H1 (cell line): ENCODE data around the gene KLRF1.

Experiments
- EP300 ChIP-seq, 2 experiments: IDR thresholded peaks; 1 replicate in 1 of 2; 2 replicates in 1 of 2; pipeline ENCODE4 v1.6.1; 2011 to 2012; ENCODE audit warnings: low read depth in 2 of 2, low read length in 2 of 2, mild to moderate bottlenecking in 2 of 2, borderline replicate concordance in 1 of 2, inconsistent platforms in 1 of 2, moderate library complexity in 1 of 2
- EZH2 ChIP-seq: fragments of 200-600 bp; sonication (generic); IDR thresholded peaks from 2 replicates; pipeline ENCODE4 v1.7.1; 2012; ENCODE audit warnings: low read depth, mild to moderate bottlenecking, moderate library complexity, low read length, inconsistent platforms; ENCODE audit not compliant: severe bottlenecking
- GABPA ChIP-seq: IDR thresholded peaks from 2 replicates; pipeline ENCODE4 v1.6.1; 2011; ENCODE audit warnings: mild to moderate bottlenecking, low read length, moderate library complexity, borderline replicate concordance; ENCODE audit not compliant: insufficient read depth
- JUN ChIP-seq: IDR thresholded peaks from 2 replicates; pipeline ENCODE4 v1.6.1; 2011; ENCODE audit warnings: low read depth, mild to moderate bottlenecking, improper control_type of control experiment, low read length
- POLR2A ChIP-seq, 2 experiments: IDR thresholded peaks; 1 replicate in 1 of 2; 2 replicates in 1 of 2; pipeline ENCODE4 v1.6.1; 2011; ENCODE audit warnings: low read depth in 2 of 2, low read length in 2 of 2, mild to moderate bottlenecking in 2 of 2; ENCODE audit errors: control extremely low read depth in 1 of 2
- POLR2AphosphoS5 ChIP-seq: IDR thresholded peaks from 2 replicates; pipeline ENCODE4 v1.6.1; 2011; ENCODE audit warnings: low read depth, low read length
- SIX5 ChIP-seq: IDR thresholded peaks from 2 replicates; pipeline ENCODE4 v1.6.1; 2011; ENCODE audit warnings: mild to moderate bottlenecking, low read depth, low read length
- TAF1 ChIP-seq: IDR thresholded peaks from 2 replicates; pipeline ENCODE4 v1.6.1; 2011; ENCODE audit warnings: mild to moderate bottlenecking, low read depth, low read length
- YY1 ChIP-seq: IDR thresholded peaks from 2 replicates; pipeline ENCODE4 v1.6.1; 2011; ENCODE audit warnings: low read depth, mild to moderate bottlenecking, low read length
- TF ChIP-seq, protein P1 (sequence below), 3 experiments: IDR thresholded peaks; 1 replicate in 2 of 3; 2 replicates in 1 of 3; pipeline versions ENCODE4 v1.5.1 to v1.6.1; 2011; ENCODE audit warnings: low read length in 3 of 3, mild to moderate bottlenecking in 3 of 3, inconsistent platforms in 2 of 3, low read depth in 1 of 3, moderate library complexity in 1 of 3; ENCODE audit not compliant: insufficient read depth in 1 of 3; ENCODE audit errors: control extremely low read depth in 1 of 3

DNA sequence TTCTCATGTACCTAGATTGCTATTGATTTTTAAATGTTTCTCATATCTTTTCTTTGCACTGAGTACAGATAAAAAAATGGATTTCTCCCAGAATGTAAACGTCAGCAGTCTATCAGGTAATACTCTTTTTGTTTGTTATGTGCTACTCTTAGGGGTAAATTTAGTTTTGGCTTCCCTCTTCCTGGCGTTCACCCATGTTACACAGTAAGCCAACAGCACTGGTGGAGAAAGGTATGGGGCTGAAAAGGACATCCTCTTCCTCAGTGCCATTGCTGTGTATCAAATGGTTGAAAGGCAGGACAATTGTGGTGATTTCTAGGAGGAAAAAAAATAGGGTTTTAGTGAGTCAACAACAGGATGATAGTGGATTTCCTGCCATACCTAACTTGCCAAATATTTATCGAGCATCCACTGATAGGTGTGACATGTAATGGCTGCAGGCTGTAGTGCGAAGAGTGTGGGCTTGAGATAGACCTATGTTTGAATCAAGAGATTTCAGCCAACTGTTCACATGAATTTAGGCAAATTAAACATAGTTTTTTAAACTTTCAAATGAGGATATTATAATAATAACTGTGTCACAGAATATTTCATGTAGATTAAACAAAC lies 61.5 kb downstream of the KLRF1 start:
- TF ChIP-seq, protein P1, sequence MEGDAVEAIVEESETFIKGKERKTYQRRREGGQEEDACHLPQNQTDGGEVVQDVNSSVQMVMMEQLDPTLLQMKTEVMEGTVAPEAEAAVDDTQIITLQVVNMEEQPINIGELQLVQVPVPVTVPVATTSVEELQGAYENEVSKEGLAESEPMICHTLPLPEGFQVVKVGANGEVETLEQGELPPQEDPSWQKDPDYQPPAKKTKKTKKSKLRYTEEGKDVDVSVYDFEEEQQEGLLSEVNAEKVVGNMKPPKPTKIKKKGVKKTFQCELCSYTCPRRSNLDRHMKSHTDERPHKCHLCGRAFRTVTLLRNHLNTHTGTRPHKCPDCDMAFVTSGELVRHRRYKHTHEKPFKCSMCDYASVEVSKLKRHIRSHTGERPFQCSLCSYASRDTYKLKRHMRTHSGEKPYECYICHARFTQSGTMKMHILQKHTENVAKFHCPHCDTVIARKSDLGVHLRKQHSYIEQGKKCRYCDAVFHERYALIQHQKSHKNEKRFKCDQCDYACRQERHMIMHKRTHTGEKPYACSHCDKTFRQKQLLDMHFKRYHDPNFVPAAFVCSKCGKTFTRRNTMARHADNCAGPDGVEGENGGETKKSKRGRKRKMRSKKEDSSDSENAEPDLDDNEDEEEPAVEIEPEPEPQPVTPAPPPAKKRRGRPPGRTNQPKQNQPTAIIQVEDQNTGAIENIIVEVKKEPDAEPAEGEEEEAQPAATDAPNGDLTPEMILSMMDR (IDR thresholded peaks at IDR 0.05; ENCODE audit: control extremely low read depth in 1 of 3, insufficient read depth in 1 of 3, low read depth in 1 of 3, low read length in 3 of 3), result no peak
- TF ChIP-seq YY1 (no peak), EP300 (IDR thresholded peaks at IDR 0.05; ENCODE audit: borderline replicate concordance in 1 of 2, low read depth in 2 of 2, low read length in 2 of 2) (no peak), GABPA (no peak), JUN (no peak), SIX5 (no peak), TAF1 (no peak), EZH2 (no peak), POLR2AphosphoS5 (no peak), POLR2A (IDR thresholded peaks at IDR 0.05; ENCODE audit: control extremely low read depth in 1 of 2, low read depth in 2 of 2, low read length in 2 of 2) (peak in 1 of 2 experiments; percentile 19; a peak in 1 of 3 replicates)
